A673 (cell line): ENCODE data around the gene GRM5. TPM values are rescaled to one million over a fixed set of nuclear protein-coding genes. Genes with fewer than 3 reads are reported as not detected.

Experiments
- BruUV-seq: library from RNA; stranded (reverse); fragments of 400-500 nt; replicated peaks from 2 replicates; lab custom pipeline; 2021; lab: Mats Ljungman, UMichigan
- CTCF ChIA-PET: fragments of 300-600 bp; sonication (Branson Sonifier 250); formaldehyde crosslinking; loops from one replicate; lab custom pipeline; 2022; ENCODE audit warnings: antibody characterized with exemption; lab: Charles Lee
- POLR2A ChIA-PET: fragments of 300-600 bp; sonication (Branson Sonifier 250); formaldehyde crosslinking; loops from one replicate; lab custom pipeline; 2022; ENCODE audit warnings: antibody characterized with exemption; ENCODE audit not compliant: low non-redundant PET; lab: Charles Lee
- DNase-seq: peaks from one replicate; pipeline ENCODE4 v3.0.0-alpha.2; 2015; ENCODE audit warnings: low spot score
- H3K27ac ChIP-seq: fragments of 200-600 bp; sonication (generic); 2 replicates; pipeline ENCODE4 v1.5.1; 2016; ENCODE audit warnings: mixed run types, low read depth, mild to moderate bottlenecking, mixed read lengths, antibody characterized with exemption, low read length; ENCODE audit not compliant: poor library complexity, severe bottlenecking
- H3K27me3 ChIP-seq: fragments of 200-600 bp; sonication (generic); replicated peaks from 2 replicates; pipeline ENCODE4 v1.6.1; 2017; ENCODE audit warnings: mixed run types, low read depth, mild to moderate bottlenecking, mixed read lengths, antibody characterized with exemption, low read length; ENCODE audit not compliant: insufficient read depth, poor library complexity
- H3K36me3 ChIP-seq: fragments of 200-600 bp; sonication (generic); 2 replicates; pipeline ENCODE4 v1.6.1; 2016; ENCODE audit warnings: mixed run types, mild to moderate bottlenecking, mixed read lengths, antibody characterized with exemption, low read length; ENCODE audit not compliant: insufficient read depth, poor library complexity, severe bottlenecking
- H3K4me1 ChIP-seq: fragments of 200-600 bp; sonication (generic); 2 replicates; pipeline ENCODE4 v1.6.1; 2017; ENCODE audit warnings: mixed run types, mild to moderate bottlenecking, mixed read lengths, antibody characterized with exemption, low read length; ENCODE audit not compliant: insufficient read depth, poor library complexity, severe bottlenecking
- H3K4me3 ChIP-seq: fragments of 200-600 bp; sonication (generic); 2 replicates; pipeline ENCODE4 v1.5.1; 2016; ENCODE audit warnings: low read depth, mixed run types, mild to moderate bottlenecking, mixed read lengths, low read length; ENCODE audit not compliant: poor library complexity, severe bottlenecking
- H3K9me3 ChIP-seq: fragments of 200-600 bp; sonication (generic); 2 replicates; pipeline ENCODE4 v1.6.1; 2016; ENCODE audit warnings: mixed run types, low read depth, mild to moderate bottlenecking, mixed read lengths, antibody characterized with exemption, low read length; ENCODE audit not compliant: poor library complexity, severe bottlenecking
- CTCF ChIP-seq: fragments of 300-800, 200-600 bp; sonication (generic); conservative IDR thresholded peaks from 2 replicates; pipeline ENCODE4 v1.5.1; 2017; ENCODE audit warnings: low read depth, mild to moderate bottlenecking, antibody characterized with exemption, low read length, moderate library complexity, mixed read lengths
- EZH2 ChIP-seq: fragments of 200-600 bp; sonication (generic); IDR thresholded peaks from 2 replicates; pipeline ENCODE4 v1.6.1; 2017; ENCODE audit warnings: borderline replicate concordance, low read depth, mild to moderate bottlenecking, mixed read lengths, antibody characterized with exemption, low read length; ENCODE audit not compliant: poor library complexity, severe bottlenecking
- intact Hi-C: fragments of 100-400 bp; cut with micrococcal nuclease; formaldehyde crosslinking; loops from one replicate; pipeline ENCODE4 v1.10.0; 2022; ENCODE audit not compliant: unreplicated experiment
- total RNA-seq: library from RNA; stranded (reverse); gene quantifications from 2 replicates; pipeline ENCODE4 v1.2.3, GENCODE V29; 2021

GRM5 gene
- total RNA-seq, 1 experiment from 2014 or later, result not detected

- no peaks in the 10 kb centered on the region for H3K9me3 ChIP-seq
- no peak for DNase-seq
- intact Hi-C loops, result no loop called here
- H3K27me3 ChIP-seq, result no peaks in the 10 kb centered on the region
- ChIA-PET CTCF (interaction anchor here (0.6 kb wide), 1 partner anchor 425 kb away, joined by 3 read pairs; no protein-coding TSS in a partner anchor), POLR2A (no interaction called here)
- H3K27ac ChIP-seq, result no peak overlapping the region
- TF ChIP-seq CTCF (no peak), EZH2 (no peak)
- H3K36me3 ChIP-seq, result no peaks in the 10 kb centered on the region
- no peaks in the 10 kb centered on the region for H3K4me1 ChIP-seq
- BruUV-seq, result no TSS peak
- no peak overlapping the region for H3K4me3 ChIP-seq
Measured at GRCh38 chr11:88522624-88523385, 543.0 kb downstream of the GRM5 start.

- no TSS peak for BruUV-seq
- ChIA-PET POLR2A (no interaction called here), CTCF (interaction anchor here (0.6 kb wide), 1 partner anchor 424 kb away, joined by 3 read pairs; no protein-coding TSS in a partner anchor)
- Histone ChIP-seq H3K36me3 (no peaks in the 10 kb centered on the region), H3K9me3 (no peaks in the 10 kb centered on the region), H3K27me3 (no peaks in the 10 kb centered on the region), H3K4me1 (no peaks in the 10 kb centered on the region), H3K27ac (no peak overlapping the region), H3K4me3 (no peak overlapping the region)
- intact Hi-C loops, result no loop called here
- DNase-seq, result no peak
- TF ChIP-seq CTCF, result no peak
- no peak for TF ChIP-seq EZH2
Measured at GRCh38 chr11:88521799-88522201, 544.0 kb downstream of the GRM5 start.

- Histone ChIP-seq H3K27me3 (no peaks in the 10 kb centered on the region), H3K36me3 (no peaks in the 10 kb centered on the region), H3K27ac (no peak overlapping the region), H3K4me1 (no peaks in the 10 kb centered on the region), H3K4me3 (no peak overlapping the region), H3K9me3 (no peaks in the 10 kb centered on the region)
- intact Hi-C loops, result no loop called here
- no peak for DNase-seq
- TF ChIP-seq EZH2, result no peak
- no peak for TF ChIP-seq CTCF
- ChIA-PET CTCF (no interaction called here), POLR2A (no interaction called here)
- no TSS peak for BruUV-seq
Measured at GRCh38 chr11:88521399-88521798, 544.4 kb downstream of the GRM5 start.
